HG02623 (cell line): ENCODE data around the gene SEZ6.

Source experiments
- ATAC-seq: cut with Tn5 transposase; IDR thresholded peaks from one replicate; pipeline ENCODE4 v1.9.1; 2021; ENCODE audit warnings: moderate library complexity; ENCODE audit not compliant: unreplicated experiment

SEZ6 gene

DNA sequence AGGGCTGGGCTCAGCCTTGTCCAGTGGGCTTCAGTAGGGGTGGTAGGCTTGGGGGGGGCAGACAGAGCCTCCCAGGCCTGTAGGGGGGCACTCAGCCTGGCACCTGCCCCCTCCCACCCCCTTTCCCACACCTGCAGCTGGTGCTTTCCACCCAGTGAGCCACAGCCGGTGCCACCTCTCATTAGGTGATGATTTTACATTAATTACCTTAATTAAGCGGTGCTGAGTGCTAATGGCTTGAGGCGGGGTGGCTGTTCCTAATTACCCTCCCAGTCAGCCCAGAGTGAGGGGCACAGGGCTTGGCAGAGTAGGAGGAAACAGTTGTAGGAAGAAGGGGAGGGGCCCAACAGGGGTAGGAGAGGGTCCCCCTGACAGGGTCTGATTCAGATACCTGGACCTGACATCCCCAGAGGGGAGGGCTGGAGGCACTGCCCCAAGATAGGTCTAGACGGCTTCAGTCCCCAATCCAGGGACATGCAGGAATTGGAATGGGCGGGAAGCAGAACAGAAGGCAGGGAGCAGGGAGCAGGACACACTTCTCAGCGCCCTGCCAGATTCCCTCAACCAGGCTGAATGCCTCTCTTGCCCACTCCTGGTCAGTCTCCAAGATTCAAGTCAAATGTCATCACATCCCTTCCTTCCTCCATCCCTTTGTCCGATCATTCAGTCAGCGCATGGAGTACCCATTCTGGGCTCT, 28.0 kb downstream of the SEZ6 start:
- ATAC-seq: no peak

GRCh38 chr17:28975646-28976045, 30.2 kb downstream of the SEZ6 start:
- ATAC-seq: no peak

DNA sequence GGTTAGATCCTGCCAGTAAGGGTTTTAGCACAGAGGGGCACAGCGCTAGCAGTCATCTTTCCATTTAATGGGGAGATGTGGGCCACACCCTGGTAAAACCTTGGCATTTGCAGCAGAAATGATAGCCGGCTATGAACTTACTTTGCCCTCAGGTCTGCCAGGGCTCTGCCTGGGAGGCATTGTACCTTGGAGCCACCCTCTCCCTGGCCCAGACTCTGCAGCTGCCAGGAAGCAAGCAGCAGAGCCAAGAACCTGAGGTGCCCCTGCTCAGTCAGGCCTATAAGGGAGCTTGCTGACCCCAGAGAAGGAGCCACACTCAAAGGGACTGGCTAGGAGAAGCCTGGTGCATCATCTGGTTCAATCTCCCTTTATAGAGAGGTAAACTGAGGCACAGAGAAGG, 30.8 kb downstream of the SEZ6 start:
- no peak for ATAC-seq

- no peak for ATAC-seq
Observed at GRCh38 chr17:28974451-28974850, 31.4 kb downstream of the SEZ6 start.

- ATAC-seq: no peak
Observed at GRCh38 chr17:28973425-28973824, 32.4 kb downstream of the SEZ6 start.

GRCh38 chr17:28972437-28972836, 33.4 kb downstream of the SEZ6 start:
- no peak for ATAC-seq

DNA sequence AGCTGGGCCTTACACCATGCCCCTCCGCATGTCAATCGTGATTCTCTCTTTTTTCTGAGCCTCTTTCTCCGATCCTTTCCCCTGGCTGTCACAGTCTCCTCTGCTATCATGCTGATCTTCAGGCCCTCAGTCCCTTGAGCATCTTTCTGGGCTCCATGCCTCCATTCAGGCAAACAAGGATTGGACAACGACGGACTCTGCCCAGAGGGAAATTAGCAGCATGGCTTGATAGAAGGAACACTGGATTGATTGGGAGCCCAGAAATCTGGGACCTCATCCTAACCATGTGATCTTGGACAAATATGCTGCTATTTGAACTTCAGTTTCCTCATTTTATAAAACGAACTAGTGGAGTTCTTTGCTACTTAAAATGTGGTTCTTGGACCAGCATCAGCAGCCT, 35.0 kb downstream of the SEZ6 start:
- no peak for ATAC-seq

GRCh38 chr17:28969706-28970393, 36.0 kb downstream of the SEZ6 start:
- no peak for ATAC-seq

GRCh38 chr17:28968914-28969295, 36.9 kb downstream of the SEZ6 start:
- no peak for ATAC-seq

DNA sequence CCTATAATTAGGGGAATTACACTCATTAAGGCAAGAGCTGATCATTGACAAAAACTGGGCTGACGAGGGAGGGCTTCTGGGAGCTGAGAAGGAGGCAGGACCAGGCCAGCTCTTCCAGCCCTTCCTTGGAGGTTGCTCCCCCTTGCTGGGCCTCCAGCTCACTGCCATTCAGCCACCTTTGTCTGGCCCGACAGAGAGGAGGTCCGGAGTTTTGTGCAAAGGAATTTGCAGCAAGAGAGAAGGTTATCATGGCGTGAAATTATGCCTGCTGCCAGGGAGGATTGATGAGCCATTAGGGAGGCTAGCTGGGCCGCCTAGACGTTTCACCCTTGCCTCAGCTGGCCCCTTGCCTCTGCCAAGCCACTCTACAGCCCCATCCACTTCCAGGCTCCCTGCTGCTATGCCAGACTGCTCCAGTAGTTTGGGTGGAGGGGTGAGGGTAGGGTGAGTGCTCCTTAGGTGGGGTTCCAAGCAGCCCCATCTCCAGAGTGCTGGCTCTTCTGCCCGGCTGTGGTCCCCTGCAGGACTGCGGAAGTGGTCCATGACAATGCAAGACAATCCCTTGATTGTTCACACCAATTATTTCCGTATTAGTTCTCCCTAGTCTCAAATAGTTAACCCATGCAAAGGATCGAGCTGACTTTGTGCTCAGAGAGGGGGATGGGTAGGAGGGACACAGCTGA, 37.5 kb downstream of the SEZ6 start:
- ATAC-seq: no peak

- ATAC-seq: no peak
Observed at GRCh38 chr17:28967221-28968135, 38.4 kb downstream of the SEZ6 start.

GRCh38 chr17:28963841-28964240, 42.0 kb downstream of the SEZ6 start:
- ATAC-seq: no peak

DNA sequence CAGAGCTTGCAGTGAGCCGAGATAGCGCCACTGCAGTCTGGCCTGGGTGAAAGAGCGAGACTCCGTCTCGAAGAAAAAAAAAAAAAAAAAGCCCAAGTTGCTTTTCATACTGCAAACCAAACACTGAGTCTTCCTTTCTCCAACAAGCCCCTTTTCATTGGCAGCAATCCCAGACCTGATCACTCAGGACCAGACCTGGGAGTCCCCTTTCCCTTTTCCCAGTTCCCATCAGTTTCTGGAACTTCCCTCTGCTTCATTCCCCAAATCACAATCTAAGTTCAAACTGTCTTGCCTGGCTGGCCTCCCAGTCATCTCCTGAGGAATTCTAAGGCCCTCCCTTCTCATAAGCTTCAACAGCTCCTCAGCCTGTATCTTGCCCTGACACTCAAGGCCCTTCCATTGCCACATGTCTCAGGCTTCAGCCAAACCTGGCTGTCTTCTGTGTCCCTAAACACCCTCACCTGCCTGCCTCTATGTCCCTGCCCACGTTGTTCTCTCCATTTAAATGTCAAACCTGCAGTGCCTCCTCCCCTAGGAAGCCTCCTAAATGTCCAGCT, 42.7 kb downstream of the SEZ6 start:
- ATAC-seq: no peak

GRCh38 chr17:28961391-28961790, 44.4 kb downstream of the SEZ6 start:
- no peak for ATAC-seq

DNA sequence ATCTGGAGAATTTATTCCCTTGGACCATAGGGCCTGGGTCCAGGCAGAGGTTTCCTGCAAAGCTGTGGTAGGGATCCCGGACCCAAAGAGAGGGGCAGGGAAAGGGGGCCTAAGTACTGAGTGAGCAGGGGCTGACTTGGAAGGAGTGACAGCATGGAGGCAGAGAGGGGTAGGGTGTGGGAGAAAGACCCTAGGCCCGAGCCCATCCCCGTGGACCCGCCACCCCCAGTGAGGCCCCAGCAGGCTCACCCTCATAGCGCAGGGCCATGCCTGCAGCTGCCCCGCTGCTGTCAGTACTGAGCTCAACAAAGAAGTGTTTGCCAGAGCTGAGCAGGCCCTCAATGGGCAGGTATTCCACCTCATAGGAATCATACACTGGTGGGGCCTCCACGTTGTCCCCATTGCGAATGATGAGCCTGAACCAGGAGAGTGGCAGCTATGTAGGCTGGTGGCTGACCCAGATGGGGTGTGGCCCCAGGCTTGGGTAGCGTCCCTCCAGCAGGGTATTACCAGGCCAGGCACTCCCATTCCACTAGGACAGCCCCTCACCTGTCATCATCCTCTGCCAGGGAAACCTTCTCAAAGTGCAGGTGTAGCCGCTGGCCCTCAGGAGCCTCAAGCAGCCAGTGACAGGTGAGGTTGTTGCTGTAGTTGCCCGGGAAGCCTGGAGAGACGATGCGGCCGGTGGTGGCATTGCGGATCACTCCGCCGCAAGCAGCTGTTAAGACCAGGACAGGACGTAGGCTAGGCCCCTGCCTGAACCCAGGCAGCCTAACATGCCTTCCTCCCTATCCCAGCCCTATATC, 45.4 kb downstream of the SEZ6 start:
- no peak for ATAC-seq

DNA sequence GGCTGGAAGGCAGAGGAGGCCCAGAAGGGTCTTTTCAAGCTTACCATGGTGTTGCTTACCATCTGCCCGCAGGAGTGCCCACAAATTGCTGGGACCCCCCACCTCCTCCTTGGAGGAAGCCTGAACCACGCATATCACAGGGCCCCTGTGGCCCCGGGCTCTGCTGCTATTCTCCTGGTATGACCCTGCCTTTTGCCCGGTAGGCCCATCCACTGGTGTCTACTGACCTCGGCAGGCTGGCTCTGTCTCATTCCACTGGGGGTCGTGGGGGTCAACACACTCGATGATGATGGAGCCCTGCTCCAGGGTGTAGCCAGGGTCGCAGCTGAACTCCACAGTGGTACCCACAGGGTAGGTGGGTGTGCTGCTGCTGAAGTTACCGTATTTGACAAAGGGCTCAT, 46.4 kb downstream of the SEZ6 start:
- ATAC-seq: no peak

- no peak for ATAC-seq
Observed at GRCh38 chr17:28958820-28959455, 46.9 kb downstream of the SEZ6 start.

- no peak for ATAC-seq
Observed at GRCh38 chr17:28957992-28958355, 47.9 kb downstream of the SEZ6 start.

DNA sequence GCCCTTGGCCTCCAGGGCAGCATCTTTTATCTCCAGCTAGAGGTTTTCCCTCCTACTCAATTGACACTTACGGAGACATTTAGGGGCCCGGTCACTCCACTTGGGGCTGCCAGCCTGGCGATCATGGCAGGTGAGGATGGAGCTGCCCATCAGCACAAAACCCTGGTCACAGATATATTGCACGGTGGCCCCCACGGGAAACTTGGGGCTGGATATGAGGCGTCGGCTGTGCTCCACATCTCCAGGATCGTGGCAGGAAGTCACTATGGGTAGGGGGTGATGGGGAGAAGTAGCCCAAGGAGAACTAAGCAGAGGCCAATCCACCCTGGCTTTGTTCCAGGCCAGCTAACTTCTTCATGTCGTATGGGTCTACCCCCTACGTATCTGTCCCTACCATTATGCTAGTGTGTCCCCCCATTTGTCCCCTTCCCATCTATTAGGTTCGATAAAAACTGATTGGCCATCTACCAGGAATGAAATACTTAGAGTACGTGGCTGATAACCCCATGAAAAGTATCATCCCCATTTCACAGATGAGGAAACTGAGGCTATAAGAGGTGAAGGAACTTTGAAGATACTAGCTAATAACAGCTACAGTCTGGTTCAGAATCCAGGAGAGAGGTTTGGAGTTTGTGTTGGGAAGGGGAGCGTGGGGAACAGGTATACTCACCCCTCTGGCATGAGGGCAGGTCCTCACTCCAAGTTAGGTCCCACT, 48.4 kb downstream of the SEZ6 start:
- no peak for ATAC-seq
